Osteoblast (primary cell): ENCODE results near the gene CAMTA1. TPM values are rescaled to one million over a fixed set of nuclear protein-coding genes. Genes with fewer than 3 reads are reported as not detected.

Source experiments
- DNase-seq: peaks from one replicate; pipeline ENCODE4 v3.0.0; 2011; ENCODE audit warnings: low spot score, mixed read lengths; ENCODE audit not compliant: insufficient read length; ENCODE audit errors: missing footprints
- H2AFZ ChIP-seq: 2 replicates; pipeline ENCODE4 v1.6.0; 2011; ENCODE audit warnings: mild to moderate bottlenecking, low read length
- H3K27ac ChIP-seq: 2 replicates; pipeline ENCODE4 v1.5.1; 2011; ENCODE audit warnings: mild to moderate bottlenecking, low read depth, low read length, moderate library complexity
- H3K27me3 ChIP-seq: 2 replicates; pipeline ENCODE4 v1.6.0; 2012; ENCODE audit warnings: mild to moderate bottlenecking, control low read depth, inconsistent platforms, low read length, moderate library complexity; ENCODE audit not compliant: insufficient read depth
- H3K36me3 ChIP-seq: 2 replicates; pipeline ENCODE4 v1.5.1; 2011; ENCODE audit warnings: mild to moderate bottlenecking, low read length, control low read depth, moderate library complexity; ENCODE audit not compliant: insufficient read depth
- H3K4me1 ChIP-seq: 2 replicates; pipeline ENCODE4 v1.5.1; 2011; ENCODE audit warnings: mild to moderate bottlenecking, low read length, control low read depth, moderate library complexity; ENCODE audit not compliant: insufficient read depth
- H3K4me2 ChIP-seq: 2 replicates; pipeline ENCODE4 v1.6.0; 2011; ENCODE audit warnings: mild to moderate bottlenecking, low read length; ENCODE audit not compliant: insufficient read depth
- H3K4me3 ChIP-seq: fragments of 200-600 bp; sonication (generic); 3 replicates; pipeline ENCODE4 v1.5.1; 2012; ENCODE audit warnings: mild to moderate bottlenecking, low read length, inconsistent platforms; ENCODE audit not compliant: insufficient read depth
- H3K79me2 ChIP-seq: 2 replicates; pipeline ENCODE4 v1.6.0; 2012; ENCODE audit warnings: mild to moderate bottlenecking, low read length, control low read depth, inconsistent platforms; ENCODE audit not compliant: insufficient read depth
- H3K9me3 ChIP-seq: 2 replicates; pipeline ENCODE4 v1.5.1; 2011; ENCODE audit warnings: low read depth, low read length, control low read depth
- H4K20me1 ChIP-seq: 2 replicates; pipeline ENCODE4 v1.6.0; 2012; ENCODE audit warnings: mild to moderate bottlenecking, low read length, control low read depth; ENCODE audit not compliant: insufficient read depth
- CTCF ChIP-seq: IDR thresholded peaks from 2 replicates; pipeline ENCODE4 v1.5.1; 2011; ENCODE audit warnings: mild to moderate bottlenecking, low read depth, low read length, moderate library complexity; ENCODE audit errors: extremely low read depth
- total RNA-seq: library from RNA; depleted of rRNA; stranded (reverse); fragments of >200 nt; gene quantifications from 2 replicates; pipeline ENCODE4 v1.2.3, GENCODE V29; 2012

The CAMTA1 gene
- total RNA-seq, 1 donor: 47.4 TPM

- H3K4me2 ChIP-seq: no peak overlapping the region
- no peaks in the 10 kb centered on the region for H3K79me2 ChIP-seq
- no peaks in the 10 kb centered on the region for H3K9me3 ChIP-seq
- H2AFZ ChIP-seq: no peak overlapping the region
- H3K4me1 ChIP-seq: no peaks in the 10 kb centered on the region
- peaks cover 47% of the 10 kb centered on the region for H3K27me3 ChIP-seq
- no peaks in the 10 kb centered on the region for H4K20me1 ChIP-seq
- no peak overlapping the region for H3K4me3 ChIP-seq
- H3K36me3 ChIP-seq: no peaks in the 10 kb centered on the region
- no peak for TF ChIP-seq CTCF
- peak; percentile 73 for DNase-seq
- no peak overlapping the region for H3K27ac ChIP-seq
Observed at GRCh38 chr1:7094086-7094485, 308.8 kb downstream of the CAMTA1 start.

GRCh38 chr1:7094509-7094908 is 309.3 kb downstream of the CAMTA1 start:
- no peak overlapping the region for H3K4me2 ChIP-seq
- H3K4me3 ChIP-seq: no peak overlapping the region
- H3K4me1 ChIP-seq: no peaks in the 10 kb centered on the region
- DNase-seq: no peak
- no peaks in the 10 kb centered on the region for H4K20me1 ChIP-seq
- no peaks in the 10 kb centered on the region for H3K36me3 ChIP-seq
- H2AFZ ChIP-seq: no peak overlapping the region
- peaks cover 49% of the 10 kb centered on the region for H3K27me3 ChIP-seq
- no peak for TF ChIP-seq CTCF
- no peaks in the 10 kb centered on the region for H3K9me3 ChIP-seq
- no peak overlapping the region for H3K27ac ChIP-seq
- no peaks in the 10 kb centered on the region for H3K79me2 ChIP-seq

- no peak overlapping the region for H2AFZ ChIP-seq
- H3K4me2 ChIP-seq: no peak overlapping the region
- H3K79me2 ChIP-seq: no peaks in the 10 kb centered on the region
- H3K36me3 ChIP-seq: no peaks in the 10 kb centered on the region
- H3K9me3 ChIP-seq: no peaks in the 10 kb centered on the region
- TF ChIP-seq CTCF: no peak
- no peaks in the 10 kb centered on the region for H4K20me1 ChIP-seq
- DNase-seq: no peak
- H3K4me3 ChIP-seq: no peak overlapping the region
- H3K27me3 ChIP-seq: peaks cover 53% of the 10 kb centered on the region
- no peak overlapping the region for H3K27ac ChIP-seq
- no peaks in the 10 kb centered on the region for H3K4me1 ChIP-seq
Observed at GRCh38 chr1:7095343-7095964, 310.2 kb downstream of the CAMTA1 start.

GRCh38 chr1:7097938-7098592 is 312.8 kb downstream of the CAMTA1 start:
- Histone ChIP-seq H3K9me3 (no peaks in the 10 kb centered on the region), H3K4me2 (no peak overlapping the region), H3K27ac (no peak overlapping the region), H3K36me3 (no peaks in the 10 kb centered on the region), H4K20me1 (no peaks in the 10 kb centered on the region), H3K4me3 (no peak overlapping the region), H3K79me2 (no peaks in the 10 kb centered on the region), H3K27me3 (peaks cover 38% of the 10 kb centered on the region), H3K4me1 (no peaks in the 10 kb centered on the region), H2AFZ (no peak overlapping the region)
- no peak for TF ChIP-seq CTCF
- no peak for DNase-seq
